GM23248 (cell line): ENCODE results near the gene BIRC5. TPM values are rescaled to one million over a fixed set of nuclear protein-coding genes. Genes with fewer than 3 reads are reported as not detected.

ENCODE experiments used
- DNase-seq: peaks from one replicate; pipeline ENCODE4 v3.0.0-alpha.2; 2015
- H2AFZ ChIP-seq: fragments of 200-600 bp; sonication (generic); 2 replicates; pipeline ENCODE4 v1.6.1; 2016; ENCODE audit warnings: antibody characterized with exemption
- H3F3A ChIP-seq: fragments of 200-600 bp; sonication (generic); 2 replicates; pipeline ENCODE4 v1.6.1; 2016; ENCODE audit warnings: mild to moderate bottlenecking, antibody characterized with exemption, mixed run types; ENCODE audit not compliant: insufficient read depth
- H3K27ac ChIP-seq: fragments of 200-600 bp; sonication (generic); 2 replicates; pipeline ENCODE4 v1.5.1; 2016; ENCODE audit warnings: mild to moderate bottlenecking
- H3K27me3 ChIP-seq: fragments of 200-600 bp; sonication (generic); replicated peaks from 2 replicates; pipeline ENCODE4 v1.6.1; 2016; ENCODE audit warnings: mild to moderate bottlenecking; ENCODE audit not compliant: insufficient read depth
- H3K36me3 ChIP-seq: fragments of 200-600 bp; sonication (generic); 2 replicates; pipeline ENCODE4 v1.6.1; 2016; ENCODE audit warnings: low read depth, mild to moderate bottlenecking
- H3K4me1 ChIP-seq: fragments of 200-600 bp; sonication (generic); 2 replicates; pipeline ENCODE4 v1.6.1; 2016; ENCODE audit warnings: mild to moderate bottlenecking; ENCODE audit not compliant: insufficient read depth
- H3K4me2 ChIP-seq: fragments of 200-600 bp; sonication (generic); one replicate; pipeline ENCODE4 v1.6.1; 2016; ENCODE audit warnings: mild to moderate bottlenecking; ENCODE audit not compliant: unreplicated experiment
- H3K4me3 ChIP-seq: fragments of 200-600 bp; sonication (generic); 2 replicates; pipeline ENCODE4 v1.5.1; 2016; ENCODE audit warnings: mild to moderate bottlenecking
- H3K79me2 ChIP-seq: fragments of 200-600 bp; sonication (generic); 2 replicates; pipeline ENCODE4 v1.6.1; 2016; ENCODE audit warnings: mild to moderate bottlenecking; ENCODE audit not compliant: insufficient read depth
- H3K9ac ChIP-seq: fragments of 200-600 bp; sonication (generic); 2 replicates; pipeline ENCODE4 v1.6.1; 2016; ENCODE audit warnings: mild to moderate bottlenecking
- H3K9me2 ChIP-seq: fragments of 200-600 bp; sonication (generic); 2 replicates; pipeline ENCODE4 v1.6.1; 2016; ENCODE audit warnings: mixed run types, mild to moderate bottlenecking, moderate library complexity; ENCODE audit not compliant: insufficient read depth
- H3K9me3 ChIP-seq: fragments of 200-600 bp; sonication (generic); one replicate; pipeline ENCODE4 v1.6.1; 2017; ENCODE audit warnings: low read depth
- H4K20me1 ChIP-seq: fragments of 200-600 bp; sonication (generic); 2 replicates; pipeline ENCODE4 v1.6.0; 2016; ENCODE audit not compliant: insufficient read depth
- EZH2 ChIP-seq: fragments of 200-600 bp; sonication (generic); IDR thresholded peaks from 2 replicates; pipeline ENCODE4 v1.6.1; 2018; ENCODE audit warnings: antibody characterized with exemption, mild to moderate bottlenecking; ENCODE audit not compliant: insufficient read depth, poor library complexity, severe bottlenecking
- EZH2phosphoT487 ChIP-seq: fragments of 200-600 bp; sonication (generic); IDR thresholded peaks from 2 replicates; pipeline ENCODE4 v1.6.1; 2018; ENCODE audit warnings: antibody characterized with exemption, moderate library complexity, mild to moderate bottlenecking, low read depth; ENCODE audit not compliant: insufficient read depth
- WGBS, 2 experiments: methylation state at CpG; one replicate each; pipeline ENCODE4 v1.1.6; 2015 to 2017; ENCODE audit warnings: low lambda C conversion rate in 2 of 2, low coverage in 1 of 2; ENCODE audit errors: missing lambda C conversion rate in 2 of 2; 5-methylcytosine and 5-hydroxymethylcytosine counted together
- in situ Hi-C: fragments of 300-500 bp; cut with MboI; formaldehyde crosslinking; loops from 2 replicates; pipeline ENCODE4 v1.15.0; 2020
- polyA plus RNA-seq: library from polyadenylated mRNA; unstranded; fragments of >200 nt; fragmentation: Nextera tagmentation; extraction: Ambion mirVana; gene quantifications from 2 replicates; pipeline ENCODE4 v1.2.1, GENCODE V29; 2016
- total RNA-seq: library from RNA; depleted of rRNA; stranded (reverse); fragments of >200 nt; shearing (Covaris generic); gene quantifications from 2 replicates; pipeline ENCODE4 v1.2.3, GENCODE V29; 2014

Gene BIRC5
- total and polyA plus RNA-seq, 2 experiments from 2014 or later = 30.9 to 42.3 TPM

- H3K27me3 ChIP-seq = no peaks in the 10 kb centered on the region
- H3K27ac ChIP-seq = no peak overlapping the region
- no peaks in the 10 kb centered on the region for H3K79me2 ChIP-seq
- H3K4me1 ChIP-seq = 0 out of 2 replicates have a peak, but pooled peaks cover 3% of the 10 kb centered on the region
- no peaks in the 10 kb centered on the region for H3K9me2 ChIP-seq
- WGBS, 2 experiments = 6 to 8% methylated on average over 56 to 73 of the region's 73 CpGs
- no peaks in the 10 kb centered on the region for H3K36me3 ChIP-seq
- in situ Hi-C loops = no loop called here
- peak overlapping the region; percentile 96 for H2AFZ ChIP-seq
- peak overlapping the region; percentile 73 for H3K4me2 ChIP-seq
- peak; percentile 94 for DNase-seq
- H3K9ac ChIP-seq = peak overlapping the region; percentile 89
- no peaks in the 10 kb centered on the region for H3F3A ChIP-seq
- no peak for TF ChIP-seq EZH2
- TF ChIP-seq EZH2phosphoT487 = no peak
- H4K20me1 ChIP-seq = no peaks in the 10 kb centered on the region
- peak overlapping the region; percentile 87 for H3K4me3 ChIP-seq
- no peaks in the 10 kb centered on the region for H3K9me3 ChIP-seq
Observed at GRCh38 chr17:78253946-78254672, 40.1 kb downstream of the BIRC5 start.

DNA sequence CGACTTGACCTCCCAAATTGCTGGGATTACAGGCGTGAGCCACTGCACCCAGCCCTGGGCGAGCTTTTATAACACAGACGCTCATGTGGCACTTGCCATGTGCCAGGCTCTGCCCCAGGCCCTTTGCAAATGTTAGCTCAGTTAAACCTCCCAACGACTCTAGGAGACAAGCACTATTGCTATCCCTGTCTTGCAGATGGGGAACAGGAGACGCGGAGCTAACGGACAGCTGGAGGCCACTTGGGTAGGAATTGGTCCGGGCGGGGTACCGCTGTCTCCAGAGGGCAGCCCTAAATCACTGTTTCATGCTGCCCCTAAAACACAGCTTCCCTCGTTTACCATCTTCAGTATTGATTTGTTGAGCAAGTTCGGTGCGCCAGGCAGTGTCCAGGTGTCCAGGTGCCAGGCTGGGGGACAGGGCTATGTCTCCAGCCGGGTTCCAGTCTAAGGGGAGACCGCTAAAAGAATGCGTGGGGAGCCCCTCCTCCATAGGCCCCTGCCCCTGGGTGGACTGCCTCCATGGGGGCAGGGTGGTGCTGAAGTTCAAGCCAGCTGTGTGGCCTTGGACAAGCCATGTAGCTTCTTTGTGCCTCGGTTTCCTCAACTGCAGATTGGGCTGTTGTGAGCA, 41.1 kb downstream of the BIRC5 start:
- TF ChIP-seq EZH2phosphoT487 (no peak), EZH2 (no peak)
- Histone ChIP-seq H3K36me3 (no peaks in the 10 kb centered on the region), H2AFZ (no peak overlapping the region), H4K20me1 (no peaks in the 10 kb centered on the region), H3K4me2 (no peak overlapping the region), H3K9ac (no peak overlapping the region), H3F3A (no peaks in the 10 kb centered on the region), H3K79me2 (no peaks in the 10 kb centered on the region), H3K9me3 (no peaks in the 10 kb centered on the region), H3K27ac (no peak overlapping the region), H3K4me3 (no peak overlapping the region), H3K27me3 (no peaks in the 10 kb centered on the region), H3K9me2 (no peaks in the 10 kb centered on the region), H3K4me1 (0 out of 2 replicates have a peak, but pooled peaks cover 3% of the 10 kb centered on the region)
- in situ Hi-C loops = no loop called here
- no peak for DNase-seq
- WGBS, 2 experiments = 63 to 69% methylated on average over 18 of the region's 18 CpGs

DNA sequence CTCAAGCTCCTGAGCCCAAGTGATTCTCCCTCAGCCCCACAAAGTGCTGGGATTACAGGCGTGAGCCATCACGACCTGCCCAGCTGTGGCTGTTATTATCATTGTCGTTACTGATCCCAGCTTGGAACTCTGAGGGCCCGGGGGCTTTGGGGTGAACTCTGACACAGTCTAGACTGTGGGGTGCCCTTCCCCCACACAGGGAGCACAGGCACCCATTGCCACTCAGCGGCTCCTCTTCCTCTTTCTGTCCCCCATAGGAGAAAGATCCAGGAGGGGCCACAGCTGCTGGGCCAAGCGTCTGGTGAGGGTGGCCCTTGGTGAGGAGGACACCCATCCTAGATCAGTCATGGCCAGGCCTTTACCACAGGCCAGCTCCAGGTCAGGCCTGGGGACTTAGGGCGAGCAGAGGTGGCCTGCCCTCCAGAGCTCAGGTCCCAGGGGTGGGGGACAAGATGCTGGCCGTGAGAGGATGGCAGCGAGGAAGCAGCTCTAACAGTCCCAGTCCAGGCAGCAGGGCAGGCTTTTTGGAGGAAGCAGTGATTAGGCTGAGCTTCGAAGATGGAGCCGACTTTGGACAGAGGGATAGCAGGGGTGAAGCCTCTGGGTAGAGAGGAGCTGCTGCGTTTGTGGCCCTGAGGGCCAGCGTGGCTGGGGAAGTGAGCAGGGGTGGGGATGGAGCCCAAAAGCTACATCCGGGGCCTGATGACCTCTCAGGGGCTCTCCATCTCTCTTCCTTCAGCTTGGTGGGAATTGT, 42.1 kb downstream of the BIRC5 start:
- TF ChIP-seq EZH2 (no peak), EZH2phosphoT487 (no peak)
- DNase-seq = no peak
- in situ Hi-C loops = no loop called here
- H3K27me3 ChIP-seq = no peaks in the 10 kb centered on the region
- no peaks in the 10 kb centered on the region for H3F3A ChIP-seq
- H3K9ac ChIP-seq = no peak overlapping the region
- no peak overlapping the region for H3K27ac ChIP-seq
- 0 out of 2 replicates have a peak, but pooled peaks cover 3% of the 10 kb centered on the region for H3K4me1 ChIP-seq
- no peak overlapping the region for H2AFZ ChIP-seq
- no peaks in the 10 kb centered on the region for H3K79me2 ChIP-seq
- H3K4me3 ChIP-seq = no peak overlapping the region
- WGBS, 2 experiments = 71 to 78% methylated on average over 14 of the region's 14 CpGs
- H3K9me3 ChIP-seq = no peaks in the 10 kb centered on the region
- no peaks in the 10 kb centered on the region for H4K20me1 ChIP-seq
- no peaks in the 10 kb centered on the region for H3K9me2 ChIP-seq
- H3K36me3 ChIP-seq = no peaks in the 10 kb centered on the region
- no peak overlapping the region for H3K4me2 ChIP-seq
